Esophagus muscularis mucosa (tissue), 4 donors: ENCODE results near the gene ZNF35.

ENCODE experiments used
- EP300 ChIP-seq: sonication (generic); formaldehyde crosslinking; IDR thresholded peaks from one replicate; pipeline ENCODE4 v1.6.1; 2017; ENCODE audit warnings: antibody characterized with exemption
- POLR2A ChIP-seq: fragments of 450-650 bp; IDR thresholded peaks from one replicate; pipeline ENCODE4 v1.6.1; 2017; ENCODE audit warnings: antibody characterized with exemption, moderate library complexity, mild to moderate bottlenecking, low read depth
- TF ChIP-seq, protein P1 (sequence below), 3 experiments: fragments of 200-600 bp in 2 of 3; fragments of 450-650 bp in 1 of 3; sonication (generic) in 2 of 3; IDR thresholded peaks; one replicate each; pipeline ENCODE4 v1.5.1; 2017 to 2019; ENCODE audit warnings: antibody characterized with exemption in 3 of 3, mild to moderate bottlenecking in 2 of 3, moderate library complexity in 1 of 3

DNA sequence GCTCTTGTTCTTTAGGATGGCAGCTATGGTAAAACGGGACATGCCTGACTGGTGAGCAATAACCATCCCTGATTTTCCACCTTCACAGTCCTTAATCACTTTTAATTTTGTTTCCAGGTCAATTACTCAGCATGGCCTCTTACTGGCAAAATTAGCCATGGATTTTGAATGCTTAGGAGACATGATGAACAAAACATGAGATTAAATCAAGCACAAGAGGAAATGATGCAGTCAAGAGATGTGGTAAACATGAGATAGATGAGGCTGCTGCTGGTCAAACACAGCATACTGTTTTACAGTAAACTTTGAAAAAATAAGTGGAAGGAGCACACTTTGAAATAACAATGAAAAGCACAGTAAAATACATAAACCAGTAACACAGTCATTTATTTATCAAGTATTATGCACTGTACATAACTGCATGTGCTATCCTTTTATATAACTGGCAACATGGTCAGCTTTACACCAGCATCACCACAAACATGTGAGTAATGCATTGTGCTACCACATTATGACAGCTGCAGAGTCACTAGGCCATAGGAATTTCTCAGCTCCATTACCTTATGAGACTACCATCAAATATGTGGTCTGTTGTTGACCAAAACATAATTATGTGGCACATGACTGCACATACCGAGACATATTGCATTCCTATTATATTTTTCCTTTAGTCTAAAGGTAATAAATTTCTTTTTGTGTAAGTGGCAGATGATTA, 33.8 kb downstream of the ZNF35 start:
- TF ChIP-seq, protein P1, sequence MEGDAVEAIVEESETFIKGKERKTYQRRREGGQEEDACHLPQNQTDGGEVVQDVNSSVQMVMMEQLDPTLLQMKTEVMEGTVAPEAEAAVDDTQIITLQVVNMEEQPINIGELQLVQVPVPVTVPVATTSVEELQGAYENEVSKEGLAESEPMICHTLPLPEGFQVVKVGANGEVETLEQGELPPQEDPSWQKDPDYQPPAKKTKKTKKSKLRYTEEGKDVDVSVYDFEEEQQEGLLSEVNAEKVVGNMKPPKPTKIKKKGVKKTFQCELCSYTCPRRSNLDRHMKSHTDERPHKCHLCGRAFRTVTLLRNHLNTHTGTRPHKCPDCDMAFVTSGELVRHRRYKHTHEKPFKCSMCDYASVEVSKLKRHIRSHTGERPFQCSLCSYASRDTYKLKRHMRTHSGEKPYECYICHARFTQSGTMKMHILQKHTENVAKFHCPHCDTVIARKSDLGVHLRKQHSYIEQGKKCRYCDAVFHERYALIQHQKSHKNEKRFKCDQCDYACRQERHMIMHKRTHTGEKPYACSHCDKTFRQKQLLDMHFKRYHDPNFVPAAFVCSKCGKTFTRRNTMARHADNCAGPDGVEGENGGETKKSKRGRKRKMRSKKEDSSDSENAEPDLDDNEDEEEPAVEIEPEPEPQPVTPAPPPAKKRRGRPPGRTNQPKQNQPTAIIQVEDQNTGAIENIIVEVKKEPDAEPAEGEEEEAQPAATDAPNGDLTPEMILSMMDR (IDR thresholded peaks at IDR 0.05), result no peak
- TF ChIP-seq EP300 (no peak), POLR2A (no peak)
